Kidney capillary endothelial cell (primary cell): Measurements from ENCODE around the gene PTCD1.

Source experiments
- DNase-seq: peaks from one replicate; pipeline ENCODE4 v3.0.0-alpha.2; 2018; ENCODE audit warnings: low spot score

Gene PTCD1

GRCh38 chr7:99438573-99439480, at the start of gene PTCD1, which contains the start of gene CPSF4:
TSS of gene PTCD1 (minus strand) at chr7:99438798. CDS start at chr7:99435242, 3,556 bp downstream.
TSS of gene CPSF4 (plus strand) at chr7:99438943. CDS start at chr7:99439083, 140 bp downstream.
- peak; percentile 86 for DNase-seq

- DNase-seq, result no peak
Measured at GRCh38 chr7:99485094-99485493, 46.5 kb upstream of the PTCD1 start.

- DNase-seq, result no peak
Measured at GRCh38 chr7:99478464-99479440, 40.2 kb upstream of the PTCD1 start.

- no peak for DNase-seq
Measured at GRCh38 chr7:99476107-99476506, 37.5 kb upstream of the PTCD1 start.

- peak; percentile 60 for DNase-seq
Measured at GRCh38 chr7:99473315-99473596, 34.7 kb upstream of the PTCD1 start.

- peak; percentile 97 for DNase-seq
Measured at GRCh38 chr7:99472561-99473314, 34.1 kb upstream of the PTCD1 start, which contains the start of gene ZNF789. TSS of gene ZNF789 (plus strand) at chr7:99472890. CDS start at chr7:99476457, 3,567 bp downstream.

- DNase-seq, result no peak
Measured at GRCh38 chr7:99469381-99470065, 30.9 kb upstream of the PTCD1 start.

GRCh38 chr7:99468336-99468918, 29.8 kb upstream of the PTCD1 start:
- no peak for DNase-seq

- DNase-seq, result no peak
Measured at GRCh38 chr7:99465421-99465768, 26.8 kb upstream of the PTCD1 start.

- DNase-seq, result no peak
Measured at GRCh38 chr7:99461221-99461620, 22.6 kb upstream of the PTCD1 start.

- DNase-seq, result no peak
Measured at GRCh38 chr7:99460651-99461050, 22.1 kb upstream of the PTCD1 start.

- DNase-seq, result no peak
Measured at GRCh38 chr7:99459087-99459486, 20.5 kb upstream of the PTCD1 start.

- peak; percentile 27 for DNase-seq
Measured at GRCh38 chr7:99457650-99458493, 19.3 kb upstream of the PTCD1 start.

- no peak for DNase-seq
Measured at GRCh38 chr7:99457050-99457649, 18.6 kb upstream of the PTCD1 start.

- DNase-seq, result no peak
Measured at GRCh38 chr7:99456288-99456687, 17.7 kb upstream of the PTCD1 start.

- DNase-seq, result no peak
Measured at GRCh38 chr7:99455874-99456273, 17.3 kb upstream of the PTCD1 start.

GRCh38 chr7:99453105-99453504, 14.5 kb upstream of the PTCD1 start:
- DNase-seq, result no peak

- DNase-seq, result no peak
Measured at GRCh38 chr7:99452541-99452940, 13.9 kb upstream of the PTCD1 start.

GRCh38 chr7:99451936-99452335, 13.3 kb upstream of the PTCD1 start:
- no peak for DNase-seq

- no peak for DNase-seq
Measured at GRCh38 chr7:99449326-99449725, 10.7 kb upstream of the PTCD1 start.
